ENCODE data around the gene ACSM6. TPM values are rescaled to one million over a fixed set of nuclear protein-coding genes. Genes with fewer than 3 reads are reported as not detected.
"Not testable (repeated sequence)": the region's sequence is repeated elsewhere in the genome, so short reads cannot be mapped to it uniquely, and the experiment has no call there.

The ACSM6 gene
- total RNA-seq, 2 donors from 2014 or later: not detected

DNA sequence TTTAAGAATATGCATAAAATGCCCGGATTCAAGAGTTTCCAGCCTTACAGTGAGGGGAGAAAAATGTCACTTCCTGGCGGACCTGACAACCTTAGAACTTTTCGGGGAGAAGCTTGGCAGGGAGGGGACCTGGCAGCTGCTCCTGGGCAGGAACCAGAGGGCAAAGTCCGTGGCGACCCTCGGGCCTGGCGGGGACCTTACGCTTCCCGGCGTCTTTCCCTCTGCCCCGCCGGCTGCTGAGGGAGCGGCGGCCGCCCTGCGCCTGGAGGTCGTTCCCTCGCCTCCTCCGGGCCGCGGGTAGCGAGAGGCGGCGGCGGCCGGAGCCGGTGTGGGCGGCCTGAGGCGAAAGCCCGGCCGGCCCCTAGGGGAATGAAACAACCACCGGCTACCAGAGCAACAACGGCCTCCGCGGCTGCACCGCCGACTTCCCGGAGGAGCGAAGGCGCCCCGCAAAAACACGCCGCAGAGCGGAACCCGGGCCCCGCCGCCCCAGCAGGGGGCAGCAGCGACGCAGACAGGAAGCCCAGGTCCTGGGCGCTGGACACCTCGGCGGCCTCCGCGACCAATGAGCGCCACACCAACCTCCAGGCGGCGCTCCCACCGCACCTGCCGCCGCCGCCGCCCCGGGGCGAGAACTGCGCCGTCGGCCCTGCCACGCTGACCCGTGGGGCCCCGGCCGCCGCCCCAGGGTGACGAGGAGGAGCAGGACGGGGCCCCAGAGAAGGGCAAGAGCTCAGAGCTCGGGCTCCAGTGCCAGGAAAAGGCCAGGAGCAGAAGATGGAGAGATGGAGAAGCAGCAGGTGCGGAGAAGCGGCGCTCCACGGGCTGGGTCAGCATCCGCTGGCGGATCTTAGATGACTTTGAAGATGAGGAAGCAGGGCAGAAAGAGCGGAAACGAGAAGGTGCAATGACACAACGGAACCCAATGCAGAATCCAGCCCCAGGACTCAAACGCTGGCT is 10.5 kb upstream of the ACSM6 start:
- no peaks in the 10 kb centered on the region for H3K9me3 ChIP-seq
- peak overlapping the region; percentile 64 to 76 for H3K9ac ChIP-seq (ENCODE audit: low read depth in 2 of 2, low read length in 2 of 2)
- TF ChIP-seq CTCF (IDR thresholded peaks at IDR 0.05): peak; percentile 90
- no peaks in the 10 kb centered on the region for H3K27me3 ChIP-seq
- no peaks in the 10 kb centered on the region for H3K4me1 ChIP-seq
- DNase-seq: peak; percentile 93
- H3K4me3 ChIP-seq: peak overlapping the region; percentile 56
- H3K36me3 ChIP-seq: no peaks in the 10 kb centered on the region
- intact Hi-C loops (cut with DNase I): loop anchor here (2.0 kb wide), 1 partner anchor 179 kb away; no protein-coding TSS in a partner anchor
- H3K27ac ChIP-seq: peak overlapping the region; percentile 66

DNA sequence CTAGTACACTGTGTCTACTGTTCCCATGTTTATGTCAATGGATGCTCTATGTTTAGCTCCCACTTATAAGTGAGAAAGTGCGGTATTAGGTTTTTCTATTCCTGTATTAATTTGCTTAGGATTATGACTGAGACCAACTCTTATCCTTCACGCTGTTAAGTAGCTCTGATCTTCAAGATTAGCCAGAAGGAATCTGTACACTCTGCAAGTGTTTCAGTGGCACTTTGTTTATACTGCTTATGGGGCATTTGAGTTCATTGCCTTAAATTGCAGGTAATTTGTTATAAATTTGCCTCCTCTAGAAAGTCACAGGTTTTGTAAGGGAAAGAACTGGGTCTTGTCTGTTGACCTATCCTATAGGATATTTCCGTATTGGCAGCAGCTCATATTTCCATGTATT is 6.4 kb upstream of the ACSM6 start:
- H3K27ac ChIP-seq: no peak overlapping the region
- no peak overlapping the region for H3K9ac ChIP-seq (ENCODE audit: low read depth in 2 of 2, low read length in 2 of 2)
- intact Hi-C loops (cut with DNase I): loop anchor here (5.0 kb wide), 1 partner anchor 55 kb away; no protein-coding TSS in a partner anchor
- no peaks in the 10 kb centered on the region for H3K27me3 ChIP-seq
- no peak for TF ChIP-seq CTCF (IDR thresholded peaks at IDR 0.05)
- DNase-seq: no peak
- H3K36me3 ChIP-seq: no peaks in the 10 kb centered on the region
- no peaks in the 10 kb centered on the region for H3K4me1 ChIP-seq
- no peak overlapping the region for H3K4me3 ChIP-seq
- no peaks in the 10 kb centered on the region for H3K9me3 ChIP-seq

- Histone ChIP-seq H3K27ac (no peak overlapping the region), H3K9me3 (no peaks in the 10 kb centered on the region)
Measured at GRCh38 chr10:95188593-95188992, 5.4 kb upstream of the ACSM6 start.

GRCh38 chr10:95196046-95196445 is 2.0 kb downstream of the ACSM6 start:
- no peaks in the 10 kb centered on the region for H3K9me3 ChIP-seq
- H3K4me3 ChIP-seq: no peak overlapping the region
- no peaks in the 10 kb centered on the region for H3K27me3 ChIP-seq
- intact Hi-C loops (cut with DNase I): no loop called here
- H3K36me3 ChIP-seq: no peaks in the 10 kb centered on the region
- no peak for TF ChIP-seq CTCF (IDR thresholded peaks at IDR 0.05)
- H3K27ac ChIP-seq: no peak overlapping the region
- H3K9ac ChIP-seq (ENCODE audit: low read depth in 2 of 2, low read length in 2 of 2): no peak overlapping the region
- H3K4me1 ChIP-seq: no peaks in the 10 kb centered on the region
- no peak for DNase-seq

More at GRCh38 chr10:95188593-95188992, 5.4 kb upstream of the ACSM6 start:
- H3K9ac ChIP-seq (ENCODE audit: low read depth in 2 of 2, low read length in 2 of 2): no peak overlapping the region
- H3K4me3 ChIP-seq: no peak overlapping the region
- no peaks in the 10 kb centered on the region for H3K27me3 ChIP-seq
- H3K36me3 ChIP-seq: no peaks in the 10 kb centered on the region
- intact Hi-C loops (cut with DNase I): loop anchor here (5.0 kb wide), 1 partner anchor 54 kb away; no protein-coding TSS in a partner anchor
- no peak for DNase-seq
- no peak for TF ChIP-seq CTCF (IDR thresholded peaks at IDR 0.05)
- no peaks in the 10 kb centered on the region for H3K4me1 ChIP-seq

DNA sequence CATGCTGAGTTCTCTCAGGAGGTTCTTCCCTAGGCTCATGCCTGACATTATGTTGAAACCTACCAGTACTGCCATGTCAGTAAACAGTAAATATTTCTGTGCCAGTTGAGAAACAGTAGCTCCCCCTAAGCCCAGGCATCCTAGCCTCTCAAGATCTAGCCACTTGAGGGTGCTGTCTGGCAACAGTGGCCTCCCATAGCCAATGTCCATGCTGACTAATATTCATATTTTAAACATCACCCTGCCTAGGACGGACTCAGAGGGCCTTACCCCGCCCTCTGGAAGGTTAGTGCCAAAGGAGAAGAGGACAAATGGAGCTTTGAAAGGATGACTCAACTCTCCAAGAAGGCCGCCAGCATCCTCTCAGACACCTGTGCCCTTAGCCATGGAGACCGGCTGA is 7.7 kb downstream of the ACSM6 start:
- no peak for DNase-seq
- Histone ChIP-seq H3K36me3 (no peaks in the 10 kb centered on the region), H3K27ac (no peak overlapping the region), H3K4me3 (no peak overlapping the region), H3K27me3 (no peaks in the 10 kb centered on the region), H3K9ac (ENCODE audit: low read depth in 2 of 2, low read length in 2 of 2) (no peak overlapping the region), H3K9me3 (no peaks in the 10 kb centered on the region), H3K4me1 (no peaks in the 10 kb centered on the region)
- TF ChIP-seq CTCF (IDR thresholded peaks at IDR 0.05): no peak
- intact Hi-C loops (cut with DNase I): no loop called here

- H3K9ac ChIP-seq (ENCODE audit: low read depth in 2 of 2, low read length in 2 of 2); DNase-seq; intact Hi-C loops (cut with DNase I); H3K9me3 ChIP-seq; H3K4me3 ChIP-seq; H3K27me3 ChIP-seq; H3K36me3 ChIP-seq; H3K4me1 ChIP-seq; H3K27ac ChIP-seq: not testable (repeated sequence)
Measured at GRCh38 chr10:95202865-95203264, 8.8 kb downstream of the ACSM6 start.

All from colonic mucosa (tissue), 4 donors.